Measurements from ENCODE around the gene COL18A1. TPM values are rescaled to one million over a fixed set of nuclear protein-coding genes. Genes with fewer than 3 reads are reported as not detected.

COL18A1 gene
- total and polyA plus RNA-seq, 4 donors = 97.3 to 963 (median 295) TPM

- Histone ChIP-seq H3K4me1 (ENCODE audit: control insufficient read depth in 1 of 2, insufficient read depth in 2 of 2, low read length in 2 of 2) (no peaks in the 10 kb centered on the region), H3K27me3 (ENCODE audit: control insufficient read depth in 1 of 2, insufficient read depth in 2 of 2, low read length in 1 of 2) (no peaks in the 10 kb centered on the region), H3K27ac (ENCODE audit: low read depth in 1 of 2, low read length in 2 of 2) (no peak overlapping the region), H3K4me3 (ENCODE audit: low read length in 2 of 2) (no peak overlapping the region), H3K36me3 (ENCODE audit: control insufficient read depth in 1 of 2, insufficient read depth in 2 of 2, low read length in 1 of 2) (peaks cover 0 to 4% of the 10 kb centered on the region in 2 donors), H3K9me3 (ENCODE audit: control insufficient read depth, low read length) (no peaks in the 10 kb centered on the region)
- ATAC-seq (ENCODE audit: low FRiP score) = no peak
- peak; percentile 34 to 67 for DNase-seq
- 86 to 90% methylated on average over 8 to 9 of the region's 9 CpGs for WGBS, 2 donors
- intact Hi-C loops (cut with DNase I) = no loop called here
These were observed 102.5 kb downstream of the COL18A1 start for GRCh38 chr21:45507523-45507875.

- H3K36me3 ChIP-seq (ENCODE audit: control insufficient read depth in 1 of 2, insufficient read depth in 2 of 2, low read length in 1 of 2) = peaks cover 0 to 4% of the 10 kb centered on the region in 2 donors
- DNase-seq = peak; percentile 6 to 12
- intact Hi-C loops (cut with DNase I) = no loop called here
These were observed 103.0 kb downstream of the COL18A1 start for GRCh38 chr21:45507888-45508508.

GRCh38 chr21:45508607-45509565 is 103.9 kb downstream of the COL18A1 start:
- Histone ChIP-seq H3K9me3 (ENCODE audit: control insufficient read depth, low read length) (no peaks in the 10 kb centered on the region), H3K4me3 (ENCODE audit: low read length in 2 of 2) (no peak overlapping the region), H3K27me3 (ENCODE audit: control insufficient read depth in 1 of 2, insufficient read depth in 2 of 2, low read length in 1 of 2) (no peaks in the 10 kb centered on the region), H3K4me1 (ENCODE audit: control insufficient read depth in 1 of 2, insufficient read depth in 2 of 2, low read length in 2 of 2) (no peaks in the 10 kb centered on the region), H3K27ac (ENCODE audit: low read depth in 1 of 2, low read length in 2 of 2) (no peak overlapping the region), H3K36me3 (ENCODE audit: control insufficient read depth in 1 of 2, insufficient read depth in 2 of 2, low read length in 1 of 2) (peaks cover 0 to 4% of the 10 kb centered on the region in 2 donors)
- ATAC-seq (ENCODE audit: low FRiP score) (no peak), DNase-seq (peak; percentile 43 to 72)
- intact Hi-C loops (cut with DNase I) = no loop called here
- 82% methylated on average over 31 to 42 of the region's 42 CpGs for WGBS, 2 donors

More at GRCh38 chr21:45507888-45508508, 103.0 kb downstream of the COL18A1 start:
- WGBS, 2 donors = 92 to 95% methylated on average over 3 of the region's 3 CpGs
- Histone ChIP-seq H3K9me3 (ENCODE audit: control insufficient read depth, low read length) (no peaks in the 10 kb centered on the region), H3K4me1 (ENCODE audit: control insufficient read depth in 1 of 2, insufficient read depth in 2 of 2, low read length in 2 of 2) (no peaks in the 10 kb centered on the region), H3K27ac (ENCODE audit: low read depth in 1 of 2, low read length in 2 of 2) (no peak overlapping the region), H3K27me3 (ENCODE audit: control insufficient read depth in 1 of 2, insufficient read depth in 2 of 2, low read length in 1 of 2) (no peaks in the 10 kb centered on the region), H3K4me3 (ENCODE audit: low read length in 2 of 2) (no peak overlapping the region)
- ATAC-seq (ENCODE audit: low FRiP score) = no peak

GRCh38 chr21:45509566-45510465 is 104.9 kb downstream of the COL18A1 start:
- 92 to 94% methylated on average over 61 of the region's 61 CpGs for WGBS, 2 donors
- H3K27me3 ChIP-seq (ENCODE audit: control insufficient read depth in 1 of 2, insufficient read depth in 2 of 2, low read length in 1 of 2) = no peaks in the 10 kb centered on the region
- intact Hi-C loops (cut with DNase I) = no loop called here
- no peak overlapping the region for H3K27ac ChIP-seq (ENCODE audit: low read depth in 1 of 2, low read length in 2 of 2)
- H3K4me3 ChIP-seq (ENCODE audit: low read length in 2 of 2) = no peak overlapping the region
- H3K9me3 ChIP-seq (ENCODE audit: control insufficient read depth, low read length) = no peaks in the 10 kb centered on the region
- peaks cover 0 to 4% of the 10 kb centered on the region in 2 donors for H3K36me3 ChIP-seq (ENCODE audit: control insufficient read depth in 1 of 2, insufficient read depth in 2 of 2, low read length in 1 of 2)
- H3K4me1 ChIP-seq (ENCODE audit: control insufficient read depth in 1 of 2, insufficient read depth in 2 of 2, low read length in 2 of 2) = no peaks in the 10 kb centered on the region
- DNase-seq = peak; percentile 42 to 70
- ATAC-seq (ENCODE audit: low FRiP score) = no peak

GRCh38 chr21:45510466-45510955 is 105.5 kb downstream of the COL18A1 start:
- peaks cover 0 to 4% of the 10 kb centered on the region in 2 donors for H3K36me3 ChIP-seq (ENCODE audit: control insufficient read depth in 1 of 2, insufficient read depth in 2 of 2, low read length in 1 of 2)
- intact Hi-C loops (cut with DNase I) = no loop called here
- DNase-seq = peak; percentile 30 to 67

GRCh38 chr21:45511007-45511406 is 106.0 kb downstream of the COL18A1 start:
- ATAC-seq (ENCODE audit: low FRiP score) = no peak
- WGBS, 2 donors = 85% methylated on average over 12 of the region's 12 CpGs
- H3K4me3 ChIP-seq (ENCODE audit: low read length in 2 of 2) = no peak overlapping the region
- DNase-seq = peak; percentile 27 to 68
- no peaks in the 10 kb centered on the region for H3K9me3 ChIP-seq (ENCODE audit: control insufficient read depth, low read length)
- H3K27me3 ChIP-seq (ENCODE audit: control insufficient read depth in 1 of 2, insufficient read depth in 2 of 2, low read length in 1 of 2) = no peaks in the 10 kb centered on the region
- no peaks in the 10 kb centered on the region for H3K4me1 ChIP-seq (ENCODE audit: control insufficient read depth in 1 of 2, insufficient read depth in 2 of 2, low read length in 2 of 2)
- intact Hi-C loops (cut with DNase I) = no loop called here
- H3K27ac ChIP-seq (ENCODE audit: low read depth in 1 of 2, low read length in 2 of 2) = no peak overlapping the region
- H3K36me3 ChIP-seq (ENCODE audit: control insufficient read depth in 1 of 2, insufficient read depth in 2 of 2, low read length in 1 of 2) = peaks cover 0 to 4% of the 10 kb centered on the region in 2 donors

More at GRCh38 chr21:45510466-45510955, 105.5 kb downstream of the COL18A1 start:
- 78 to 88% methylated on average over 11 of the region's 11 CpGs for WGBS, 2 donors
- Histone ChIP-seq H3K4me1 (ENCODE audit: control insufficient read depth in 1 of 2, insufficient read depth in 2 of 2, low read length in 2 of 2) (no peaks in the 10 kb centered on the region), H3K4me3 (ENCODE audit: low read length in 2 of 2) (no peak overlapping the region), H3K27ac (ENCODE audit: low read depth in 1 of 2, low read length in 2 of 2) (no peak overlapping the region), H3K9me3 (ENCODE audit: control insufficient read depth, low read length) (no peaks in the 10 kb centered on the region), H3K27me3 (ENCODE audit: control insufficient read depth in 1 of 2, insufficient read depth in 2 of 2, low read length in 1 of 2) (no peaks in the 10 kb centered on the region)
- no peak for ATAC-seq (ENCODE audit: low FRiP score)

GRCh38 chr21:45511661-45512431 is 106.9 kb downstream of the COL18A1 start:
- Histone ChIP-seq H3K9me3 (ENCODE audit: control insufficient read depth, low read length) (no peaks in the 10 kb centered on the region), H3K4me3 (ENCODE audit: low read length in 2 of 2) (no peak overlapping the region), H3K27me3 (ENCODE audit: control insufficient read depth in 1 of 2, insufficient read depth in 2 of 2, low read length in 1 of 2) (no peaks in the 10 kb centered on the region), H3K4me1 (ENCODE audit: control insufficient read depth in 1 of 2, insufficient read depth in 2 of 2, low read length in 2 of 2) (no peaks in the 10 kb centered on the region), H3K27ac (ENCODE audit: low read depth in 1 of 2, low read length in 2 of 2) (no peak overlapping the region), H3K36me3 (ENCODE audit: control insufficient read depth in 1 of 2, insufficient read depth in 2 of 2, low read length in 1 of 2) (peaks cover 0 to 4% of the 10 kb centered on the region in 2 donors)
- ATAC-seq (ENCODE audit: low FRiP score) = no peak
- WGBS, 2 donors = 84 to 89% methylated on average over 34 to 35 of the region's 35 CpGs
- intact Hi-C loops (cut with DNase I) = no loop called here
- DNase-seq = peak; percentile 45 to 76
